GM19372 (cell line): ENCODE data around the gene DIS3L2.

Experiments
- ATAC-seq: cut with Tn5 transposase; IDR thresholded peaks from one replicate; pipeline ENCODE4 v1.9.1; 2021; ENCODE audit warnings: mild to moderate bottlenecking, low read depth, moderate library complexity; ENCODE audit not compliant: unreplicated experiment

DIS3L2 gene

GRCh38 chr2:232218778-232219495 lies 257.4 kb downstream of the DIS3L2 start:
- ATAC-seq: no peak

GRCh38 chr2:232219496-232219870 lies 258.0 kb downstream of the DIS3L2 start:
- no peak for ATAC-seq

GRCh38 chr2:232219932-232220331 lies 258.4 kb downstream of the DIS3L2 start:
- no peak for ATAC-seq

GRCh38 chr2:232225429-232225828 lies 263.9 kb downstream of the DIS3L2 start:
- no peak for ATAC-seq

- no peak for ATAC-seq
These were observed 264.4 kb downstream of the DIS3L2 start for GRCh38 chr2:232225895-232226294.

GRCh38 chr2:232228332-232228731 lies 266.8 kb downstream of the DIS3L2 start:
- no peak for ATAC-seq

- no peak for ATAC-seq
These were observed 267.7 kb downstream of the DIS3L2 start for GRCh38 chr2:232228971-232229894.

GRCh38 chr2:232229911-232230310 lies 268.4 kb downstream of the DIS3L2 start:
- ATAC-seq: no peak

- no peak for ATAC-seq
These were observed 269.0 kb downstream of the DIS3L2 start for GRCh38 chr2:232230560-232230959.

GRCh38 chr2:232231554-232231953 lies 270.0 kb downstream of the DIS3L2 start:
- ATAC-seq: no peak

GRCh38 chr2:232232915-232233314 lies 271.4 kb downstream of the DIS3L2 start:
- no peak for ATAC-seq

- no peak for ATAC-seq
These were observed 273.6 kb downstream of the DIS3L2 start for GRCh38 chr2:232234922-232235615.

GRCh38 chr2:232235716-232236115 lies 274.2 kb downstream of the DIS3L2 start:
- no peak for ATAC-seq

- peak; percentile 84 for ATAC-seq
These were observed 274.7 kb downstream of the DIS3L2 start for GRCh38 chr2:232236200-232236599.

GRCh38 chr2:232237464-232237863 lies 276.0 kb downstream of the DIS3L2 start:
- ATAC-seq: no peak

GRCh38 chr2:232238108-232238507 lies 276.6 kb downstream of the DIS3L2 start:
- no peak for ATAC-seq

GRCh38 chr2:232238596-232238995 lies 277.1 kb downstream of the DIS3L2 start:
- no peak for ATAC-seq

- no peak for ATAC-seq
These were observed 278.6 kb downstream of the DIS3L2 start for GRCh38 chr2:232239951-232240681.

- ATAC-seq: no peak
These were observed 279.4 kb downstream of the DIS3L2 start for GRCh38 chr2:232240906-232241305.

GRCh38 chr2:232242316-232242715 lies 280.8 kb downstream of the DIS3L2 start:
- no peak for ATAC-seq
